ENCODE measurements around the gene MVP.

Gene MVP

GRCh38 chr16:29804455-29805231, 15.6 kb upstream of the MVP start:
- no peak for DNase-seq (ENCODE audit: low read depth)

GRCh38 chr16:29805232-29806098, 14.8 kb upstream of the MVP start:
- DNase-seq (ENCODE audit: low read depth): peak; percentile 96

- DNase-seq (ENCODE audit: low read depth): no peak
These were observed 14.1 kb upstream of the MVP start, which contains the start of gene MAZ for GRCh38 chr16:29806099-29806579. Gene MAZ (plus strand): TSS chr16:29806529. CDS start chr16:29806702, 173 bp downstream.

- no peak for DNase-seq (ENCODE audit: low read depth)
These were observed 13.4 kb upstream of the MVP start for GRCh38 chr16:29806641-29807425.

- DNase-seq (ENCODE audit: low read depth): peak; percentile 74
These were observed 12.6 kb upstream of the MVP start for GRCh38 chr16:29807426-29808218.

GRCh38 chr16:29808219-29808900, 11.9 kb upstream of the MVP start:
- no peak for DNase-seq (ENCODE audit: low read depth)

GRCh38 chr16:29809031-29809747, 11.1 kb upstream of the MVP start:
- no peak for DNase-seq (ENCODE audit: low read depth)

GRCh38 chr16:29809850-29810698, 10.2 kb upstream of the MVP start:
- DNase-seq (ENCODE audit: low read depth): no peak

- no peak for DNase-seq (ENCODE audit: low read depth)
These were observed 9.5 kb upstream of the MVP start for GRCh38 chr16:29810699-29811169.

GRCh38 chr16:29811170-29811895, 8.9 kb upstream of the MVP start:
- DNase-seq (ENCODE audit: low read depth): no peak

GRCh38 chr16:29811896-29812665, 8.2 kb upstream of the MVP start, which contains the start of gene PRRT2:
Gene PRRT2 (plus strand): TSS chr16:29812193. CDS start chr16:29813055, 862 bp downstream.
- no peak for DNase-seq (ENCODE audit: low read depth)

GRCh38 chr16:29812754-29813643, 7.3 kb upstream of the MVP start:
- no peak for DNase-seq (ENCODE audit: low read depth)

- no peak for DNase-seq (ENCODE audit: low read depth)
These were observed 6.4 kb upstream of the MVP start for GRCh38 chr16:29813644-29814562.

GRCh38 chr16:29814592-29814991, 5.7 kb upstream of the MVP start:
- DNase-seq (ENCODE audit: low read depth): no peak

GRCh38 chr16:29815032-29815721, 5.1 kb upstream of the MVP start:
- no peak for DNase-seq (ENCODE audit: low read depth)

Measured in stimulated activated CD8-positive, alpha-beta memory T cell treated with anti-CD3 and anti-CD28 coated beads, Interleukin-12 subunit alpha, Interleukin-12 subunit beta, amount 100 ng/mL, for 1 hour (primary cell).